ENCODE measurements around the gene GPR37.

The GPR37 gene

DNA sequence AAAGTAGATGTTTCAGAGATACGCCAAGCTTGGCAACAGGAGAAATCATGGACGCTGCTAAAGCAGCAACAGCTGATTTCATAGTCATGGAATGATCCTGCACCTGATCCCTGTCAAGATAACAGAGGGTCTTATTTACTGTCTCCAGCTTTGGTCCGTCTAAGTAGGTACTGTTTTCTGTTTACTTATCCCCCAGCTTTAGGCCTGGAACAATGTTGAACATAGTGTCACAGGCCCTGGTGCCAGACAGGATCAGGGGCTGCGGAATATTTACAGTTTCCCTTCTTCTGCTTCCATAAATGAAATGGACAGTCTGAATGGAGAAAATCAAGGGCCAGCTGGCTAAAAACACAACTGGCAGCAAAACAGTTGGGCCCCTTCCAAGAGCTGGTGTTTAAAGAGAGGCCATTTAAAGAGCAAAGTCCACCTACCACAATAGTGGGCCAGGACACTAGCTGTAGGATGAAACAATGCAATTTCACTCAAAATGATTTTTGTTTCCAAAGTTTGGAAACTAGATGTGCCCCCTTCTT, 2.9 kb downstream of the GPR37 start:
- no peak for DNase-seq (ENCODE audit: extremely low read depth, insufficient read length)
- TF ChIP-seq, protein P1, sequence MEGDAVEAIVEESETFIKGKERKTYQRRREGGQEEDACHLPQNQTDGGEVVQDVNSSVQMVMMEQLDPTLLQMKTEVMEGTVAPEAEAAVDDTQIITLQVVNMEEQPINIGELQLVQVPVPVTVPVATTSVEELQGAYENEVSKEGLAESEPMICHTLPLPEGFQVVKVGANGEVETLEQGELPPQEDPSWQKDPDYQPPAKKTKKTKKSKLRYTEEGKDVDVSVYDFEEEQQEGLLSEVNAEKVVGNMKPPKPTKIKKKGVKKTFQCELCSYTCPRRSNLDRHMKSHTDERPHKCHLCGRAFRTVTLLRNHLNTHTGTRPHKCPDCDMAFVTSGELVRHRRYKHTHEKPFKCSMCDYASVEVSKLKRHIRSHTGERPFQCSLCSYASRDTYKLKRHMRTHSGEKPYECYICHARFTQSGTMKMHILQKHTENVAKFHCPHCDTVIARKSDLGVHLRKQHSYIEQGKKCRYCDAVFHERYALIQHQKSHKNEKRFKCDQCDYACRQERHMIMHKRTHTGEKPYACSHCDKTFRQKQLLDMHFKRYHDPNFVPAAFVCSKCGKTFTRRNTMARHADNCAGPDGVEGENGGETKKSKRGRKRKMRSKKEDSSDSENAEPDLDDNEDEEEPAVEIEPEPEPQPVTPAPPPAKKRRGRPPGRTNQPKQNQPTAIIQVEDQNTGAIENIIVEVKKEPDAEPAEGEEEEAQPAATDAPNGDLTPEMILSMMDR (IDR thresholded peaks at IDR 0.05; ENCODE audit: insufficient read depth, low read length, poor library complexity, severe bottlenecking) = no peak
- H3K27me3 ChIP-seq (replicated peaks; ENCODE audit: control insufficient read depth, insufficient read depth, low read length) = peaks cover 2% of the 10 kb centered on the region
- H3K36me3 ChIP-seq (ENCODE audit: control insufficient read depth, insufficient read depth, low read length) = no peaks in the 10 kb centered on the region
- H3K4me3 ChIP-seq (replicated peaks; ENCODE audit: low read depth, low read length) = no peak overlapping the region

- Histone ChIP-seq H3K4me3 (replicated peaks; ENCODE audit: low read depth, low read length) (no peak overlapping the region), H3K36me3 (ENCODE audit: control insufficient read depth, insufficient read depth, low read length) (no peaks in the 10 kb centered on the region), H3K27me3 (replicated peaks; ENCODE audit: control insufficient read depth, insufficient read depth, low read length) (peaks cover 2% of the 10 kb centered on the region; the same call in 1 of the 2 replicates)
- no peak for DNase-seq (ENCODE audit: extremely low read depth, insufficient read length)
- TF ChIP-seq, protein P1 (IDR thresholded peaks at IDR 0.05; ENCODE audit: insufficient read depth, low read length, poor library complexity, severe bottlenecking) = no peak
Measured at GRCh38 chr7:124761164-124761715, 4.4 kb downstream of the GPR37 start.

- Histone ChIP-seq H3K4me3 (replicated peaks; ENCODE audit: low read depth, low read length) (no peak overlapping the region), H3K27me3 (replicated peaks; ENCODE audit: control insufficient read depth, insufficient read depth, low read length) (peaks cover 2% of the 10 kb centered on the region; the same call in 1 of the 2 replicates), H3K36me3 (ENCODE audit: control insufficient read depth, insufficient read depth, low read length) (no peaks in the 10 kb centered on the region)
- TF ChIP-seq, protein P1 (IDR thresholded peaks at IDR 0.05; ENCODE audit: insufficient read depth, low read length, poor library complexity, severe bottlenecking) = no peak
- DNase-seq (ENCODE audit: extremely low read depth, insufficient read length) = no peak
Measured at GRCh38 chr7:124758327-124758726, 7.3 kb downstream of the GPR37 start.

GRCh38 chr7:124754576-124755268, 10.9 kb downstream of the GPR37 start:
- H3K36me3 ChIP-seq (ENCODE audit: control insufficient read depth, insufficient read depth, low read length) = no peaks in the 10 kb centered on the region
- TF ChIP-seq, protein P1 (IDR thresholded peaks at IDR 0.05; ENCODE audit: insufficient read depth, low read length, poor library complexity, severe bottlenecking) = no peak
- no peaks in the 10 kb centered on the region for H3K27me3 ChIP-seq (replicated peaks; ENCODE audit: control insufficient read depth, insufficient read depth, low read length)
- no peak overlapping the region for H3K4me3 ChIP-seq (replicated peaks; ENCODE audit: low read depth, low read length)
- DNase-seq (ENCODE audit: extremely low read depth, insufficient read length) = no peak

- Histone ChIP-seq H3K4me3 (replicated peaks; ENCODE audit: low read depth, low read length) (no peak overlapping the region), H3K27me3 (replicated peaks; ENCODE audit: control insufficient read depth, insufficient read depth, low read length) (no peaks in the 10 kb centered on the region), H3K36me3 (ENCODE audit: control insufficient read depth, insufficient read depth, low read length) (no peaks in the 10 kb centered on the region)
- TF ChIP-seq, protein P1 (IDR thresholded peaks at IDR 0.05; ENCODE audit: insufficient read depth, low read length, poor library complexity, severe bottlenecking) = no peak
- no peak for DNase-seq (ENCODE audit: extremely low read depth, insufficient read length)
Measured at GRCh38 chr7:124752310-124752709, 13.3 kb downstream of the GPR37 start.
